Cardiac septum (tissue), 1 donor: Measurements from ENCODE around the gene TCP11. TPM values are rescaled to one million over a fixed set of nuclear protein-coding genes. Genes with fewer than 3 reads are reported as not detected.

Experiments used
- DNase-seq: peaks from one replicate; pipeline ENCODE4 v3.0.0-alpha.2; 2020; ENCODE audit warnings: low spot score
- intact Hi-C: fragments of 100-400 bp; cut with DNase I; formaldehyde crosslinking; loops from one replicate; pipeline ENCODE4 v1.14.0; 2022
- total RNA-seq: library from RNA; stranded (reverse); fragmentation: NEBNext Ultra II Directional; extraction: Animal tissue kit (Norgen Biotek cat#: 25700); gene quantifications from one replicate; pipeline ENCODE4 v1.2.1, GENCODE V29; 2021
- donor health status: DM: no; HTN: no; CAD: no.

The TCP11 gene
- total RNA-seq, 1 donor from 2014 or later = not detected

DNA sequence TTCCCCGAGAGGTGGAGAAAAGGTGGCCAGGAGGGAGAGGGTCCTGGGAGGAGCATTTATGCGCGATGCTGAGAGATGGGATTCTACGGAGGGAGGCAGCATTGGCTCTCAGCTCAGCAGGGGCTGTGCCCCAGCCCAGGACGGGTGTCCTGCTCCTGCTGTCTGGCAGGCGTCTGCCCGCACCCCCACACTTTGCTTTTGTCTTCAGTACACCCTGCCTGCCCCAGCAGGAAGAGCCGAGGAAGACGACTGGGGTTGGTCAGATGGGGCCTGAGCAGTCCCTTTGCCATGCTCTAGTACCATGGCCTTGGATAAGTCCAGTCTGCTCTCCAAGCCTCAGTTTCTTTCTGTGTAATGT is 68.5 kb downstream of the TCP11 start:
- DNase-seq = no peak
- intact Hi-C loops = no loop called here

DNA sequence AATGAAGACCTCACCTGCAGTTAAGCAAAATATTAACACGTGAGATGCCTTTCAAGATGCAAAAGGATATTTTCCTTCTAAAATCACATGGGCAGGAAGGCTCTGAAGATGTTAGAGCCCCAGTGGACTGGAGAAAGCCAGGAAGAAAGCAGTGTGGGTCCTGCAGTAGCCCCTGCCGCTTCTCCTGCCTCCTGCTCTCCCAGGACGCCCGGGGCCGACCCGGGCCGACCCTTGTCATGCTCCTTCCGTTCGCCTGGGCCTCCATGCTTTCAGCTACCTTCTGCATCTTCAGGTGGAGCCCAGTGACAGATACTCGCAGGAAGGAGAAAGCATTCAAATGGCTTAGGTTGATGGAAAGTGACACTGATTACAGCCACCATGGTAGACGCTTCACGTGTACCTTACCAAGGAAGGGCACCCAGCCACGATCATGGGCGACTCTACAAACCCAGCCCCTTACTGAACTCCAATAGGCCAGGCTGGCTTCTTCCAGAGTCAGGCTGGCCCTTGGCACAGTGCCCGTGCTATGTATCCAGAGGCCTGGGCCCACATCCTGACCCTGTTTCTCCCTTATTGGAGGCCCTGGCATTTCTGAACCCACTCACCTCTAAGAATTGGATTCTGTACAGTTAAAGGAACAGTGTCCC is 69.0 kb downstream of the TCP11 start:
- intact Hi-C loops = no loop called here
- DNase-seq = no peak

DNA sequence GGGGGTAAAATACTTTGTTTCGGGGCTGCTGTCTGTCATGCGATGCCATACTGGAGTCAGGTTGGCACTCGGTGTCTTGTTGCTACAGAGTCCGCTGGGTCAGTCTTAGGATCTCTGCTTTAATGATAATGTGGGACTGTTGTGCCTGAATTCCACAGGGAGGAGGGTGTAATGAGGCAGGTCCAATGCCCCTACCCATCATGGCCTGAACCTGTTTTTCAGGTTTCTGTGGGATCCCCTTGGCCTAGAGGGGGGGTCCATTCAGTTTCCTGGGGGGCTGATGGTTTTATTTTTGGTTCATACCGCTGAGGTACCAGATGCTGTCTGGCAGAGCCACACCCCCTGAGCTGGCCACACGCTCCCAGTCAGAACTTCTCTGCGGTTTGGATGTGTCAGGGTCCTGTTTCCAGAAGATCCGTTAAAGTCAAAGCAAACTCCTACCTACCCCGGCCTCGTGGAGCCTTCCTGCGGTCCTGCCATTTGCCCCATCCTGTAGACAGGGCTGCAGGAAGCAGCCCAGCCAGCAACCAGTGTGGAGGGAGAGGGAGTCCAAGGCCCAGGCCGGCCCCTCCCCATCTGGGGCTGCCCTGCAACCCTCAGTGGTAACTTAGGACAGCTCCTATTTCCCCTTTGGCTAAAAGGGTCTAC is 69.7 kb downstream of the TCP11 start:
- intact Hi-C loops = no loop called here
- DNase-seq = no peak

- intact Hi-C loops = no loop called here
- DNase-seq = no peak
Observed at GRCh38 chr6:35070111-35070510, 71.0 kb downstream of the TCP11 start.

DNA sequence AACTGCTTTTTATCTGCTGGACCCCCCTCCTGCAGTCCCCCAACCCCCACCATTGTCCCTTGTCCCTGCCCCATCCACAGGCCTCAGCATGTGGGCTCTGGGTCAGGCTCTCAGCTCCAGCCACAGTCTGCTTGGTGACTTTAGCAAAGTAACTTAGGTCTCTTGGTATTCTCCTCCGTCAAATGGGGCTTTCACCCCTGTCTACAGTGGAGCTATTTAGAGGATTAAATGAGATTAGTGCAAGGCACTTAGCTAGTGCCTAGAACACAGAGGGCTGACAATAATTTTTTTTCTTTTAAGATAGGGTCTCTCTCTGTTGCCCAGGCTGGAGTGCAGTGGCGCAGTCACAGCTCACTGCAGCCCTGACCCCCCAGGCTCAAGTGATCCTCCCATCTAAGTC is 71.9 kb downstream of the TCP11 start:
- intact Hi-C loops = loop anchor here (5.0 kb wide), 1 partner anchor 73 kb away; the partner anchor contains the start of gene TCP11
- no peak for DNase-seq

GRCh38 chr6:35068644-35069043 is 72.5 kb downstream of the TCP11 start:
- no peak for DNase-seq
- intact Hi-C loops = loop anchor here (5.0 kb wide), 1 partner anchor 74 kb away; the partner anchor contains the start of gene TCP11

DNA sequence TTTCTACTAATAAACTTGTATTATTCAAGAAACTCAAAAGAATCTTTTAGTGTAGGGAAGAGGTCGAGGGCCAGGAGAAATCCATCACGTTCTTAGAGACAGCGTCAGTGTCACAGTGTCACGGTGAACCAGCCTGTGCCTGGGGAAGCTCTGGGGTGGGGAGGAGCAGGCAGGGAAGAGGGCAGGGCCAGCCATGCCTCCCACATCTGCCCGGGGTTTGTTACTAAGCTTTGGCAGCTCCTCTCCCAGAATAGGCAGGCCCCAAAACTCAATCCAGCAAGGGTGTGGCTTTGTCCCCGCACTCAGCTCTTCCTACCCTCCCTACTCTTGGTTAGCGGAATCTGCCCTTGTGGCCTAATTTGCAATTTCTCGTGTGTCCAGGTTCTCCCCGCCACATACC is 72.9 kb downstream of the TCP11 start:
- intact Hi-C loops = loop anchor here (5.0 kb wide), 1 partner anchor 74 kb away; the partner anchor contains the start of gene TCP11
- DNase-seq = no peak

Other genes starting within 250 kb of the TCP11 start
- gene SCUBE3, start 72.6 kb upstream of the TCP11 start, total RNA-seq = 5.2 TPM
- 39.9 TPM for gene ZNF76, start 118.4 kb upstream of the TCP11 start, total RNA-seq
- 1.7 TPM for gene DEF6, start 156.5 kb upstream of the TCP11 start, total RNA-seq
- 19.0 TPM for gene PPARD, start 201.2 kb upstream of the TCP11 start, total RNA-seq